Transverse colon (tissue), 3 donors: ENCODE data around the gene TLK2.
"Not testable (repeated sequence)": the region's sequence is repeated elsewhere in the genome, so short reads cannot be mapped to it uniquely, and the experiment has no call there.

Experiments
- POLR2A ChIP-seq: fragments of 450-650 bp; IDR thresholded peaks from one replicate; pipeline ENCODE4 v1.6.1; 2016; ENCODE audit warnings: antibody characterized with exemption, mild to moderate bottlenecking, moderate library complexity
- TF ChIP-seq, protein P1 (sequence below), 5 experiments: fragments of 200-600 bp in 3 of 5; fragments of 450-650 bp in 2 of 5; sonication (generic) in 3 of 5; IDR thresholded peaks; 1 replicate in 2 of 5; 2 replicates in 3 of 5; pipeline ENCODE4 v1.5.1; 2016 to 2017; ENCODE audit warnings: antibody characterized with exemption in 5 of 5, inconsistent platforms in 3 of 5, mild to moderate bottlenecking in 2 of 5, moderate library complexity in 1 of 5

DNA sequence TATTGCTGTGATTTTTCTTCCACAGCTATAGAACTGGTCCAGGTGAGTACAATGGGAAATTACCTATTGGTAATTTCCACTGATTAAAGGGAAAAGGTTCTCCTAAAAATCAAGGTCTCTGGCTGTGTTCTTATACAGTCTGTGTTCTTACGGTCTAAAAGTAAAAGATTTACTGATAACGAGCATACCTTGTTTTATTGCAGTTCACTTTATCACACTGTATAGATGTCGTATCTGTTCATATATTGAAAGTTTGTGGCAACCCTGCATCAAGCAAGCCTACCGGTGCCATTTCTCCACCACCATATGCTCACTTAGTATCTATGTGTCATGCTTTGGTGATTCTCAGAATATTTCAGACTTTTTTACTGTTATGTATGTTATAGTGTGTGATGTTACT, 43.4 kb upstream of the TLK2 start:
- TF ChIP-seq, protein P1, sequence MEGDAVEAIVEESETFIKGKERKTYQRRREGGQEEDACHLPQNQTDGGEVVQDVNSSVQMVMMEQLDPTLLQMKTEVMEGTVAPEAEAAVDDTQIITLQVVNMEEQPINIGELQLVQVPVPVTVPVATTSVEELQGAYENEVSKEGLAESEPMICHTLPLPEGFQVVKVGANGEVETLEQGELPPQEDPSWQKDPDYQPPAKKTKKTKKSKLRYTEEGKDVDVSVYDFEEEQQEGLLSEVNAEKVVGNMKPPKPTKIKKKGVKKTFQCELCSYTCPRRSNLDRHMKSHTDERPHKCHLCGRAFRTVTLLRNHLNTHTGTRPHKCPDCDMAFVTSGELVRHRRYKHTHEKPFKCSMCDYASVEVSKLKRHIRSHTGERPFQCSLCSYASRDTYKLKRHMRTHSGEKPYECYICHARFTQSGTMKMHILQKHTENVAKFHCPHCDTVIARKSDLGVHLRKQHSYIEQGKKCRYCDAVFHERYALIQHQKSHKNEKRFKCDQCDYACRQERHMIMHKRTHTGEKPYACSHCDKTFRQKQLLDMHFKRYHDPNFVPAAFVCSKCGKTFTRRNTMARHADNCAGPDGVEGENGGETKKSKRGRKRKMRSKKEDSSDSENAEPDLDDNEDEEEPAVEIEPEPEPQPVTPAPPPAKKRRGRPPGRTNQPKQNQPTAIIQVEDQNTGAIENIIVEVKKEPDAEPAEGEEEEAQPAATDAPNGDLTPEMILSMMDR (IDR thresholded peaks at IDR 0.05) = not testable (repeated sequence)
- TF ChIP-seq POLR2A = not testable (repeated sequence)
